ENCODE results near the gene SLC66A3. TPM values are rescaled to one million over a fixed set of nuclear protein-coding genes. Genes with fewer than 3 reads are reported as not detected.

SLC66A3 gene
- total and polyA plus RNA-seq, 4 donors, result 6.7 to 17.6 (median 9.3) TPM

DNA sequence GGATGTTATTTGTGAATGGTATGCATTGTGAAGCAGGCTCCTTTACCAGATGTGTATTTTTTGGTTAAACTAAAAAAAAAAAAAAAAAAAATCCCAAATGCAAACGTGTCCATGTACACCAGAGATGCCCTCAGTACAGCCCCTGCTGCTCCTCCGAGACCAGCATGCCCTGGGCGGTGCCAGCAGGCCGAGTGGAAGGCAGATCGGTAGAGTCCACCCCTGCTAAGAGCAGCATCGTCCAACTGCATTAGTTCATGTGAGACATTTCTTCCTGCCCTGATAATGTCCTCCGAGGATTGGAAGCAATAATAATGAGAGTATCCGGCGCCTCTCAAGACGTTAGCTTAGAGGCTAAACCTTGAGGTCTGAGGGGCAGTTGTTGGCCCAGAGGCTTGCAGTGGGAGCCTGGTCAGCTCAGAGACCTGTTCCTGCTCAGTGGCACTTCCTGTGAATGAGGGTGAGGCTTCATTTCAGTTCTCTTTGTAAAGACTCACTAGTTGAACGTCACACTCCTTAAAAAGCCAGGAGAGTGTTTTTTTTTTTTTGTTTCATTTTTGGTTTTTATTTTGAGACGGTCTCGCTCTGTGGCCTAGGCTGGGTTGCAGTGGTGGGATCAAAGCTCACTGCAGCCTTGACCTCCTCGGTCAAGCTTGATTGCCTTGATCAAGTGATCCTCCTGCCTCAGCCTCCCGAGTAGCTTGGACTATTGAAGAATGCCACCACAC lies 5.6 kb downstream of the SLC66A3 start:
- 89% methylated on average over 15 of the region's 15 CpGs for WGBS
- H3K27ac ChIP-seq (ENCODE audit: low read depth in 1 of 2, low read length in 2 of 2), result no peak overlapping the region
- DNase-seq (ENCODE audit: low spot score), result no peak

DNA sequence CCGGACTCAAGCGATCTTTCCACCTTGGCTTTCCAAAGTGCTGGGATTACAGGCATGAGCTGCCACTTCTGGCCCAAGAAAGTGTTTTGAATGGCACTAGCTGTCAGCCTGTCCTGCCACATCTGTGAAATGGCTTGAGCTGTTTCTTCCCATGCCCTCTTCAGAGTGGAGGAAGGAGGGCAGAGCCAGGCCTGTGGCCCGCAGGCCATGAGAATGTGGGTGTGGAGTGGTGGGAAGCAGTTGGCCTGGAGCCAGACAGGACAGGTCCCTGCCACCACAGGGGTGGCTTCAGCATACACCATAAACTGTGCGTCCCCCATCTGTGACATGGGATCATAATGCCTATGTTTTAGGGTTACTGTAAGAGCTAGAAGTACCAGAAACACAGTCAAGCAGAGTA lies 6.5 kb downstream of the SLC66A3 start:
- no peaks in the 10 kb centered on the region for H3K36me3 ChIP-seq (ENCODE audit: control insufficient read depth in 4 of 4, insufficient read depth in 3 of 4, low read depth in 1 of 4, low read length in 3 of 4)
- H3K4me1 ChIP-seq (ENCODE audit: control insufficient read depth in 4 of 4, insufficient read depth in 4 of 4, low read length in 3 of 4), result no peaks in the 10 kb centered on the region
- TF ChIP-seq, protein P1, sequence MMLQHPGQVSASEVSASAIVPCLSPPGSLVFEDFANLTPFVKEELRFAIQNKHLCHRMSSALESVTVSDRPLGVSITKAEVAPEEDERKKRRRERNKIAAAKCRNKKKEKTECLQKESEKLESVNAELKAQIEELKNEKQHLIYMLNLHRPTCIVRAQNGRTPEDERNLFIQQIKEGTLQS (IDR thresholded peaks at IDR 0.05), result no peak
- TF ChIP-seq, protein P2, sequence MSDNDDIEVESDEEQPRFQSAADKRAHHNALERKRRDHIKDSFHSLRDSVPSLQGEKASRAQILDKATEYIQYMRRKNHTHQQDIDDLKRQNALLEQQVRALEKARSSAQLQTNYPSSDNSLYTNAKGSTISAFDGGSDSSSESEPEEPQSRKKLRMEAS (IDR thresholded peaks at IDR 0.05), result no peak
- TF ChIP-seq TAF1 (conservative IDR thresholded peaks at IDR 0.05) (no peak), JUND (IDR thresholded peaks at IDR 0.05) (no peak), YY1 (IDR thresholded peaks at IDR 0.05) (no peak), HNF4A (conservative IDR thresholded peaks at IDR 0.05) (no peak), EGR1 (IDR thresholded peaks at IDR 0.05; ENCODE audit: low read depth in 2 of 2) (no peak), RAD21 (IDR thresholded peaks at IDR 0.05) (no peak), FOXA1 (IDR thresholded peaks at IDR 0.05) (no peak), FOXA2 (IDR thresholded peaks at IDR 0.05) (no peak), NR2F2 (IDR thresholded peaks at IDR 0.05) (no peak), GABPA (IDR thresholded peaks at IDR 0.05 in 1 of 2, conservative IDR thresholded peaks at IDR 0.05 in 1 of 2) (no peak), HNF4G (IDR thresholded peaks at IDR 0.05) (no peak), RXRA (IDR thresholded peaks at IDR 0.05) (no peak)
- TF ChIP-seq, protein P3, sequence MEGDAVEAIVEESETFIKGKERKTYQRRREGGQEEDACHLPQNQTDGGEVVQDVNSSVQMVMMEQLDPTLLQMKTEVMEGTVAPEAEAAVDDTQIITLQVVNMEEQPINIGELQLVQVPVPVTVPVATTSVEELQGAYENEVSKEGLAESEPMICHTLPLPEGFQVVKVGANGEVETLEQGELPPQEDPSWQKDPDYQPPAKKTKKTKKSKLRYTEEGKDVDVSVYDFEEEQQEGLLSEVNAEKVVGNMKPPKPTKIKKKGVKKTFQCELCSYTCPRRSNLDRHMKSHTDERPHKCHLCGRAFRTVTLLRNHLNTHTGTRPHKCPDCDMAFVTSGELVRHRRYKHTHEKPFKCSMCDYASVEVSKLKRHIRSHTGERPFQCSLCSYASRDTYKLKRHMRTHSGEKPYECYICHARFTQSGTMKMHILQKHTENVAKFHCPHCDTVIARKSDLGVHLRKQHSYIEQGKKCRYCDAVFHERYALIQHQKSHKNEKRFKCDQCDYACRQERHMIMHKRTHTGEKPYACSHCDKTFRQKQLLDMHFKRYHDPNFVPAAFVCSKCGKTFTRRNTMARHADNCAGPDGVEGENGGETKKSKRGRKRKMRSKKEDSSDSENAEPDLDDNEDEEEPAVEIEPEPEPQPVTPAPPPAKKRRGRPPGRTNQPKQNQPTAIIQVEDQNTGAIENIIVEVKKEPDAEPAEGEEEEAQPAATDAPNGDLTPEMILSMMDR (IDR thresholded peaks at IDR 0.05; ENCODE audit: low read depth, low read length, missing input control), result no peak
- WGBS, result 97% methylated on average over 4 of the region's 4 CpGs
- H3K27ac ChIP-seq (ENCODE audit: low read depth in 1 of 2, low read length in 2 of 2), result no peak overlapping the region
- no peaks in the 10 kb centered on the region for H3K27me3 ChIP-seq (ENCODE audit: control insufficient read depth in 4 of 4, insufficient read depth in 4 of 4, low read length in 3 of 4)
- H3K9ac ChIP-seq (ENCODE audit: low read depth in 1 of 2, low read length in 2 of 2), result no peak overlapping the region
- no peaks in the 10 kb centered on the region for H3K9me3 ChIP-seq (ENCODE audit: control insufficient read depth in 4 of 4, low read length in 3 of 4)
- no peak for DNase-seq (ENCODE audit: low spot score)
- no peak overlapping the region for H3K4me3 ChIP-seq (ENCODE audit: low read depth in 1 of 3, low read length in 3 of 3)

More for the DNA sequence above, 5.6 kb downstream of the SLC66A3 start:
- H3K27me3 ChIP-seq (ENCODE audit: control insufficient read depth in 4 of 4, insufficient read depth in 4 of 4, low read length in 3 of 4), result no peaks in the 10 kb centered on the region
- no peaks in the 10 kb centered on the region for H3K36me3 ChIP-seq (ENCODE audit: control insufficient read depth in 4 of 4, insufficient read depth in 3 of 4, low read depth in 1 of 4, low read length in 3 of 4)
- no peak overlapping the region for H3K4me3 ChIP-seq (ENCODE audit: low read depth in 1 of 3, low read length in 3 of 3)
- no peaks in the 10 kb centered on the region for H3K9me3 ChIP-seq (ENCODE audit: control insufficient read depth in 4 of 4, low read length in 3 of 4)
- no peak overlapping the region for H3K9ac ChIP-seq (ENCODE audit: low read depth in 1 of 2, low read length in 2 of 2)
- TF ChIP-seq, protein P2 (IDR thresholded peaks at IDR 0.05), result no peak
- TF ChIP-seq FOXA1 (IDR thresholded peaks at IDR 0.05) (no peak), TAF1 (conservative IDR thresholded peaks at IDR 0.05) (no peak), SP1 (IDR thresholded peaks at IDR 0.05) (no peak), FOXA2 (IDR thresholded peaks at IDR 0.05) (no peak), HNF4G (IDR thresholded peaks at IDR 0.05) (no peak), GABPA (IDR thresholded peaks at IDR 0.05 in 1 of 2, conservative IDR thresholded peaks at IDR 0.05 in 1 of 2) (no peak), RXRA (IDR thresholded peaks at IDR 0.05) (no peak)
- TF ChIP-seq, protein P4, sequence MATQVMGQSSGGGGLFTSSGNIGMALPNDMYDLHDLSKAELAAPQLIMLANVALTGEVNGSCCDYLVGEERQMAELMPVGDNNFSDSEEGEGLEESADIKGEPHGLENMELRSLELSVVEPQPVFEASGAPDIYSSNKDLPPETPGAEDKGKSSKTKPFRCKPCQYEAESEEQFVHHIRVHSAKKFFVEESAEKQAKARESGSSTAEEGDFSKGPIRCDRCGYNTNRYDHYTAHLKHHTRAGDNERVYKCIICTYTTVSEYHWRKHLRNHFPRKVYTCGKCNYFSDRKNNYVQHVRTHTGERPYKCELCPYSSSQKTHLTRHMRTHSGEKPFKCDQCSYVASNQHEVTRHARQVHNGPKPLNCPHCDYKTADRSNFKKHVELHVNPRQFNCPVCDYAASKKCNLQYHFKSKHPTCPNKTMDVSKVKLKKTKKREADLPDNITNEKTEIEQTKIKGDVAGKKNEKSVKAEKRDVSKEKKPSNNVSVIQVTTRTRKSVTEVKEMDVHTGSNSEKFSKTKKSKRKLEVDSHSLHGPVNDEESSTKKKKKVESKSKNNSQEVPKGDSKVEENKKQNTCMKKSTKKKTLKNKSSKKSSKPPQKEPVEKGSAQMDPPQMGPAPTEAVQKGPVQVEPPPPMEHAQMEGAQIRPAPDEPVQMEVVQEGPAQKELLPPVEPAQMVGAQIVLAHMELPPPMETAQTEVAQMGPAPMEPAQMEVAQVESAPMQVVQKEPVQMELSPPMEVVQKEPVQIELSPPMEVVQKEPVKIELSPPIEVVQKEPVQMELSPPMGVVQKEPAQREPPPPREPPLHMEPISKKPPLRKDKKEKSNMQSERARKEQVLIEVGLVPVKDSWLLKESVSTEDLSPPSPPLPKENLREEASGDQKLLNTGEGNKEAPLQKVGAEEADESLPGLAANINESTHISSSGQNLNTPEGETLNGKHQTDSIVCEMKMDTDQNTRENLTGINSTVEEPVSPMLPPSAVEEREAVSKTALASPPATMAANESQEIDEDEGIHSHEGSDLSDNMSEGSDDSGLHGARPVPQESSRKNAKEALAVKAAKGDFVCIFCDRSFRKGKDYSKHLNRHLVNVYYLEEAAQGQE (IDR thresholded peaks at IDR 0.05), result no peak
- TF ChIP-seq, protein P3 (IDR thresholded peaks at IDR 0.05; ENCODE audit: low read depth, low read length, missing input control), result no peak
- H3K4me1 ChIP-seq (ENCODE audit: control insufficient read depth in 4 of 4, insufficient read depth in 4 of 4, low read length in 3 of 4), result peaks cover 0 to 4% (median 2%) of the 10 kb centered on the region in 4 donors
